Liver (tissue), 9 donors: ENCODE data around the gene SLC26A9. TPM values are rescaled to one million over a fixed set of nuclear protein-coding genes. Genes with fewer than 3 reads are reported as not detected.

Experiments used
- DNase-seq: peaks from one replicate; pipeline ENCODE4 v3.0.0-alpha.2; 2017; ENCODE audit warnings: low spot score
- H3K27ac ChIP-seq, 2 donors: one replicate each; pipeline ENCODE4 v1.7.0; 2013; ENCODE audit warnings: inconsistent platforms in 2 of 2, low read length in 2 of 2, control low read depth in 1 of 2, low read depth in 1 of 2, mild to moderate bottlenecking in 1 of 2
- H3K27me3 ChIP-seq, 4 donors: one replicate each; pipeline versions ENCODE4 v1.6.1 to v1.7.0; 2013; ENCODE audit warnings: low read length in 3 of 4, inconsistent platforms in 1 of 4, mild to moderate bottlenecking in 1 of 4, moderate library complexity in 1 of 4; ENCODE audit not compliant: control insufficient read depth in 4 of 4, insufficient read depth in 4 of 4
- H3K36me3 ChIP-seq, 4 donors: one replicate each; pipeline versions ENCODE4 v1.6.1 to v1.7.0; 2013; ENCODE audit warnings: low read length in 3 of 4, mild to moderate bottlenecking in 3 of 4, low read depth in 1 of 4, moderate library complexity in 1 of 4; ENCODE audit not compliant: control insufficient read depth in 4 of 4, insufficient read depth in 3 of 4
- H3K4me1 ChIP-seq, 4 donors: one replicate each; pipeline versions ENCODE4 v1.6.1 to v1.7.0; 2013; ENCODE audit warnings: low read length in 3 of 4, mild to moderate bottlenecking in 3 of 4, moderate library complexity in 1 of 4; ENCODE audit not compliant: control insufficient read depth in 4 of 4, insufficient read depth in 4 of 4
- H3K4me3 ChIP-seq, 3 donors: one replicate each; pipeline versions ENCODE4 v1.6.1 to v1.7.0; 2013; ENCODE audit warnings: low read length in 3 of 3, control low read depth in 1 of 3, low read depth in 1 of 3, mild to moderate bottlenecking in 1 of 3
- H3K9ac ChIP-seq, 2 donors: one replicate each; pipeline ENCODE4 v1.7.0; 2013; ENCODE audit warnings: low read length in 2 of 2, mild to moderate bottlenecking in 2 of 2, moderate library complexity in 2 of 2, control low read depth in 1 of 2, low read depth in 1 of 2
- H3K9me3 ChIP-seq, 4 donors: one replicate each; pipeline versions ENCODE4 v1.6.1 to v1.7.0; 2013; ENCODE audit warnings: low read length in 3 of 4; ENCODE audit not compliant: control insufficient read depth in 4 of 4
- ATF3 ChIP-seq: IDR thresholded peaks from 2 replicates; pipeline ENCODE4 v1.6.1; 2016; ENCODE audit warnings: antibody characterized with exemption
- CTCF ChIP-seq: fragments of 150-350 bp; IDR thresholded peaks from 2 replicates; pipeline ENCODE4 v1.5.1; 2017; ENCODE audit warnings: improper control_type of control experiment, low read depth, low read length; ENCODE audit not compliant: missing input control
- EGR1 ChIP-seq, 2 donors: IDR thresholded peaks; 2 replicates each; pipeline ENCODE4 v1.6.1; 2016 to 2018; ENCODE audit warnings: antibody characterized with exemption in 2 of 2, low read depth in 2 of 2
- FOXA1 ChIP-seq: IDR thresholded peaks from 2 replicates; pipeline ENCODE4 v1.6.1; 2016; ENCODE audit warnings: antibody characterized with exemption
- FOXA2 ChIP-seq: IDR thresholded peaks from 2 replicates; pipeline ENCODE4 v1.6.1; 2016; ENCODE audit warnings: antibody characterized with exemption
- GABPA ChIP-seq, 2 donors: IDR thresholded peaks in 1 of 2; conservative IDR thresholded peaks in 1 of 2; 2 replicates each; pipeline ENCODE4 v1.6.1; 2016; ENCODE audit warnings: antibody characterized with exemption in 2 of 2, mild to moderate bottlenecking in 1 of 2, moderate library complexity in 1 of 2
- HNF4A ChIP-seq, 2 donors: conservative IDR thresholded peaks; 2 replicates each; pipeline ENCODE4 v1.6.1; 2016; ENCODE audit warnings: antibody characterized with exemption in 2 of 2, mild to moderate bottlenecking in 2 of 2
- HNF4G ChIP-seq: IDR thresholded peaks from 2 replicates; pipeline ENCODE4 v1.6.1; 2016; ENCODE audit warnings: antibody characterized with exemption
- JUND ChIP-seq, 2 donors: IDR thresholded peaks; 2 replicates each; pipeline ENCODE4 v1.6.1; 2016; ENCODE audit warnings: antibody characterized with exemption in 2 of 2
- MAX ChIP-seq: IDR thresholded peaks from 2 replicates; pipeline ENCODE4 v1.6.1; 2016; ENCODE audit warnings: antibody characterized with exemption
- RAD21 ChIP-seq, 2 donors: IDR thresholded peaks; 2 replicates each; pipeline ENCODE4 v1.6.1; 2016; ENCODE audit warnings: antibody characterized with exemption in 2 of 2, mild to moderate bottlenecking in 2 of 2
- REST ChIP-seq: IDR thresholded peaks from 2 replicates; pipeline ENCODE4 v1.6.1; 2016; ENCODE audit warnings: antibody characterized with exemption, mild to moderate bottlenecking
- RXRA ChIP-seq, 2 donors: IDR thresholded peaks; 2 replicates each; pipeline ENCODE4 v1.6.1; 2017 to 2018; ENCODE audit warnings: antibody characterized with exemption in 2 of 2, mild to moderate bottlenecking in 1 of 2
- SP1 ChIP-seq: IDR thresholded peaks from 2 replicates; pipeline ENCODE4 v1.6.1; 2018; ENCODE audit warnings: antibody characterized with exemption, mild to moderate bottlenecking
- TAF1 ChIP-seq: conservative IDR thresholded peaks from 2 replicates; pipeline ENCODE4 v1.6.1; 2016; ENCODE audit warnings: antibody characterized with exemption, mild to moderate bottlenecking
- YY1 ChIP-seq: IDR thresholded peaks from 2 replicates; pipeline ENCODE4 v1.6.1; 2016; ENCODE audit warnings: antibody characterized with exemption, mild to moderate bottlenecking
- ZBTB33 ChIP-seq: IDR thresholded peaks from 2 replicates; pipeline ENCODE4 v1.6.1; 2016; ENCODE audit warnings: antibody characterized with exemption
- WGBS: extraction: QIAGEN DNeasy Blood & Tissue Kit; methylation state at CpG from one replicate; pipeline ENCODE4 v1.1.7; 2013; 5-methylcytosine and 5-hydroxymethylcytosine counted together
- polyA plus RNA-seq, 2 donors: library from polyadenylated mRNA; stranded (reverse) in 1 of 2; unstranded in 1 of 2; fragments of 200-250 nt in 1 of 2; fragments of >200 nt in 1 of 2; fragmentation: Nextera tagmentation in 1 of 2; extraction: Ambion mirVana in 1 of 2; gene quantifications; one replicate each; pipeline versions ENCODE4 v1.2.1 to v1.2.3, GENCODE V29; 2013 to 2015
- total RNA-seq, 2 donors: library from RNA; depleted of rRNA; stranded (reverse); fragments of >200 nt; gene quantifications; one replicate each; pipeline ENCODE4 v1.2.3, GENCODE V29; 2014
- donor health status: healthy.
- donor health status: healthy.
- donor health status: healthy.
- donor health status: healthy.
- donor health status: healthy.

The SLC26A9 gene
- total and polyA plus RNA-seq, 4 donors: not detected

- WGBS: 91% methylated on average over 16 of the region's 16 CpGs
- no peak for DNase-seq
- H3K27ac ChIP-seq: no peak overlapping the region
- H3K27me3 ChIP-seq: no peaks in the 10 kb centered on the region
- H3K4me3 ChIP-seq: no peak overlapping the region
- H3K9ac ChIP-seq: no peak overlapping the region
- no peaks in the 10 kb centered on the region for H3K4me1 ChIP-seq
- H3K9me3 ChIP-seq: no peaks in the 10 kb centered on the region
- no peaks in the 10 kb centered on the region for H3K36me3 ChIP-seq
- no peak for TF ChIP-seq RXRA (IDR thresholded peaks at IDR 0.05)
- TF ChIP-seq ATF3: no peak
- TF ChIP-seq RAD21 (IDR thresholded peaks at IDR 0.05): no peak
- TF ChIP-seq REST: no peak
- TF ChIP-seq GABPA (IDR thresholded peaks at IDR 0.05 in 1 of 2, conservative IDR thresholded peaks at IDR 0.05 in 1 of 2): no peak
- TF ChIP-seq EGR1 (IDR thresholded peaks at IDR 0.05; ENCODE audit: low read depth in 2 of 2): no peak
- TF ChIP-seq SP1: no peak
- TF ChIP-seq CTCF: no peak
- no peak for TF ChIP-seq JUND (IDR thresholded peaks at IDR 0.05)
- TF ChIP-seq ZBTB33: no peak
- no peak for TF ChIP-seq HNF4G
- TF ChIP-seq HNF4A (conservative IDR thresholded peaks at IDR 0.05): no peak
- TF ChIP-seq YY1: no peak
- no peak for TF ChIP-seq FOXA2
- TF ChIP-seq TAF1: no peak
- TF ChIP-seq FOXA1: no peak
- no peak for TF ChIP-seq MAX
Observed at GRCh38 chr1:205963352-205964155, 20.3 kb upstream of the SLC26A9 start.
